H1 (cell line): Measurements from ENCODE around the gene MARCHF2. TPM values are rescaled to one million over a fixed set of nuclear protein-coding genes. Genes with fewer than 3 reads are reported as not detected.

ENCODE experiments used
- CTCF ChIA-PET: fragments of 300-600 bp; sonication (Branson Sonifier 250); formaldehyde crosslinking; loops from one replicate; lab custom pipeline; 2021; ENCODE audit not compliant: partially characterized antibody; lab: Charles Lee
- POLR2A ChIA-PET: fragments of 300-600 bp; sonication (Branson Sonifier 250); formaldehyde crosslinking; loops from one replicate; lab custom pipeline; 2021; ENCODE audit warnings: inconsistent platforms; ENCODE audit not compliant: partially characterized antibody; lab: Charles Lee
- DNase-seq, 2 experiments: peaks; one replicate each; pipeline versions ENCODE4 v3.0.0 to v3.0.0-alpha.2; 2010 to 2022; ENCODE audit warnings: low spot score in 2 of 2, low read depth in 1 of 2, mixed read lengths in 1 of 2
- FAIRE-seq: peaks from 2 replicates; lab custom pipeline; 2011; peaks lifted over from hg19 to GRCh38; lab: Jason Lieb, UNC
- H2AFZ ChIP-seq: 2 replicates; pipeline ENCODE4 v1.8.1; 2012; ENCODE audit warnings: low read length, inconsistent platforms
- H2AK5ac ChIP-seq: 2 replicates; pipeline ENCODE4 v1.6.1; 2013; ENCODE audit warnings: low read depth, low read length
- H2BK120ac ChIP-seq: replicated peaks from 2 replicates; pipeline ENCODE3; 2013; ENCODE audit warnings: low read depth, low read length, inconsistent platforms
- H2BK12ac ChIP-seq: 2 replicates; pipeline ENCODE4 v1.6.1; 2013; ENCODE audit warnings: low read depth, low read length
- H2BK15ac ChIP-seq: 2 replicates; pipeline ENCODE4 v1.6.1; 2013; ENCODE audit warnings: low read length
- H2BK20ac ChIP-seq: 2 replicates; pipeline ENCODE4 v1.6.1; 2013; ENCODE audit warnings: low read length
- H2BK5ac ChIP-seq: 2 replicates; pipeline ENCODE4 v1.6.1; 2013; ENCODE audit warnings: low read depth, low read length
- H3K14ac ChIP-seq: 2 replicates; pipeline ENCODE4 v1.6.1; 2013; ENCODE audit warnings: inconsistent platforms; ENCODE audit not compliant: insufficient read length
- H3K18ac ChIP-seq: 2 replicates; pipeline ENCODE4 v1.6.1; 2013; ENCODE audit warnings: low read length; ENCODE audit errors: extremely low read depth
- H3K23ac ChIP-seq: 2 replicates; pipeline ENCODE4 v1.6.1; 2013; ENCODE audit warnings: inconsistent platforms; ENCODE audit not compliant: insufficient read length
- H3K23me2 ChIP-seq: 2 replicates; pipeline ENCODE4 v1.6.1; 2013; ENCODE audit warnings: low read depth, low read length
- H3K27ac ChIP-seq: 2 replicates; pipeline ENCODE4 v1.6.1; 2011; ENCODE audit warnings: low read depth, low read length, inconsistent platforms
- H3K27me3 ChIP-seq, 4 experiments: replicated peaks in 1 of 4; 1 replicate in 1 of 4; 2 replicates in 3 of 4; pipeline versions ENCODE4 v1.6.1 to v1.8.1; 2011 to 2013; ENCODE audit warnings: low read length in 3 of 4, mild to moderate bottlenecking in 3 of 4, inconsistent platforms in 2 of 4, mixed read lengths in 2 of 4, moderate library complexity in 1 of 4; ENCODE audit not compliant: control insufficient read depth in 3 of 4, insufficient read depth in 3 of 4; ENCODE audit errors: extremely low read depth in 1 of 4
- H3K36me3 ChIP-seq, 4 experiments: 2 replicates each; pipeline versions ENCODE4 v1.6.1 to v1.8.1; 2011 to 2013; ENCODE audit warnings: mild to moderate bottlenecking in 4 of 4, low read length in 3 of 4, moderate library complexity in 2 of 4, control low read depth in 1 of 4, inconsistent platforms in 1 of 4; ENCODE audit not compliant: insufficient read depth in 4 of 4, control insufficient read depth in 2 of 4
- H3K4ac ChIP-seq: replicated peaks from 2 replicates; pipeline ENCODE3; 2013; ENCODE audit warnings: low read length, low read depth, mixed read lengths, inconsistent platforms; ENCODE audit not compliant: insufficient read length
- H3K4me1 ChIP-seq, 4 experiments: replicated peaks in 1 of 4; 1 replicate in 1 of 4; 2 replicates in 3 of 4; pipeline versions ENCODE4 v1.6.1 to v1.8.1; 2011 to 2013; ENCODE audit warnings: low read length in 3 of 4, inconsistent platforms in 2 of 4, mixed read lengths in 1 of 4; ENCODE audit not compliant: insufficient read depth in 4 of 4, control insufficient read depth in 3 of 4
- H3K4me2 ChIP-seq, 2 experiments: 2 replicates each; pipeline versions ENCODE4 v1.6.1 to v1.8.1; 2011 to 2013; ENCODE audit warnings: low read depth in 2 of 2, low read length in 2 of 2, control low read depth in 1 of 2, inconsistent platforms in 1 of 2, mild to moderate bottlenecking in 1 of 2; ENCODE audit not compliant: insufficient read depth in 1 of 2
- H3K4me3 ChIP-seq, 4 experiments: fragments of 200-600, 300-600 bp in 1 of 4; sonication (generic), shearing (Covaris generic), sonication (Bioruptor Twin) in 1 of 4; 2 replicates each; pipeline versions ENCODE4 v1.5.1 to v1.8.1; 2011 to 2016; ENCODE audit warnings: low read length in 4 of 4, low read depth in 3 of 4, control low read depth in 2 of 4, inconsistent platforms in 2 of 4, mild to moderate bottlenecking in 2 of 4, mixed read lengths in 1 of 4, moderate library complexity in 1 of 4; ENCODE audit not compliant: insufficient read depth in 2 of 4; ENCODE audit errors: extremely low read depth in 1 of 4
- H3K56ac ChIP-seq: replicated peaks from 2 replicates; pipeline ENCODE3; 2013; ENCODE audit warnings: low read depth, mild to moderate bottlenecking, mixed read lengths, low read length, inconsistent platforms; ENCODE audit not compliant: insufficient read length
- H3K79me1 ChIP-seq: 2 replicates; pipeline ENCODE4 v1.6.1; 2013; ENCODE audit warnings: low read depth, low read length, control low read depth
- H3K79me2 ChIP-seq, 2 experiments: 2 replicates each; pipeline versions ENCODE4 v1.6.1 to v1.8.1; 2012 to 2013; ENCODE audit warnings: low read length in 2 of 2, mild to moderate bottlenecking in 2 of 2, inconsistent platforms in 1 of 2; ENCODE audit not compliant: insufficient read depth in 2 of 2, control insufficient read depth in 1 of 2
- H3K9ac ChIP-seq, 4 experiments: replicated peaks in 1 of 4; 1 replicate in 1 of 4; 2 replicates in 3 of 4; pipeline versions ENCODE4 v1.6.1 to v1.8.1; 2011 to 2013; ENCODE audit warnings: low read depth in 3 of 4, low read length in 3 of 4, control low read depth in 2 of 4, mild to moderate bottlenecking in 2 of 4, moderate library complexity in 2 of 4, inconsistent platforms in 1 of 4; ENCODE audit errors: extremely low read depth in 1 of 4
- H3K9me3 ChIP-seq, 2 experiments: 2 replicates each; pipeline versions ENCODE4 v1.6.1 to v1.8.1; 2012 to 2013; ENCODE audit warnings: mild to moderate bottlenecking in 2 of 2, moderate library complexity in 2 of 2, control low read depth in 1 of 2, inconsistent platforms in 1 of 2, low read depth in 1 of 2, low read length in 1 of 2, mixed read lengths in 1 of 2; ENCODE audit not compliant: insufficient read depth in 2 of 2
- H4K20me1 ChIP-seq, 2 experiments: replicated peaks in 1 of 2; 2 replicates each; pipeline versions ENCODE3 to v1.8.1; 2011 to 2013; ENCODE audit warnings: inconsistent platforms in 2 of 2, low read length in 2 of 2, mild to moderate bottlenecking in 1 of 2; ENCODE audit not compliant: insufficient read depth in 2 of 2, control insufficient read depth in 1 of 2
- H4K5ac ChIP-seq: 2 replicates; pipeline ENCODE4 v1.6.1; 2013; ENCODE audit warnings: low read length, low read depth, mixed read lengths, inconsistent platforms; ENCODE audit not compliant: insufficient read length
- H4K8ac ChIP-seq: 2 replicates; pipeline ENCODE4 v1.8.0; 2013; ENCODE audit warnings: mild to moderate bottlenecking, moderate library complexity, low read length, inconsistent platforms; ENCODE audit not compliant: insufficient read depth; ENCODE audit errors: extremely low read depth
- H4K91ac ChIP-seq: replicated peaks from 2 replicates; pipeline ENCODE3; 2013; ENCODE audit warnings: low read length, mixed read lengths, inconsistent platforms; ENCODE audit not compliant: insufficient read length
- CTBP2 ChIP-seq: IDR thresholded peaks from 2 replicates; pipeline ENCODE4 v1.7.0; 2011; ENCODE audit warnings: borderline replicate concordance, mild to moderate bottlenecking, moderate library complexity, mixed read lengths, low read length; ENCODE audit not compliant: insufficient read depth, insufficient read length
- RBBP5 ChIP-seq: IDR thresholded peaks from 2 replicates; pipeline ENCODE4 v1.7.1; 2012; ENCODE audit warnings: low read depth, mild to moderate bottlenecking, inconsistent platforms, low read length, moderate library complexity, borderline replicate concordance
- SIN3A ChIP-seq, 2 experiments: IDR thresholded peaks in 1 of 2; conservative IDR thresholded peaks in 1 of 2; 2 replicates each; pipeline ENCODE4 v1.6.1; 2011 to 2012; ENCODE audit warnings: low read length in 2 of 2, improper control_type of control experiment in 1 of 2, low read depth in 1 of 2, mild to moderate bottlenecking in 1 of 2
- SIX5 ChIP-seq: IDR thresholded peaks from 2 replicates; pipeline ENCODE4 v1.6.1; 2011; ENCODE audit warnings: mild to moderate bottlenecking, low read depth, low read length
- TCF12 ChIP-seq: IDR thresholded peaks from 2 replicates; pipeline ENCODE4 v1.6.1; 2011; ENCODE audit warnings: low read depth, mild to moderate bottlenecking, low read length
- WGBS, 2 experiments: shearing (Covaris generic) in 1 of 2; methylation state at CpG; one replicate each; pipeline versions ENCODE4 v1.1.6 to v1.1.7; 2013 to 2015; ENCODE audit warnings: low lambda C conversion rate in 2 of 2, mixed read lengths in 2 of 2, inconsistent platforms in 1 of 2, low coverage in 1 of 2, missing lambda C conversion rate in 1 of 2; ENCODE audit not compliant: insufficient replicate concordance in 2 of 2, insufficient coverage in 1 of 2, insufficient read length in 1 of 2; ENCODE audit errors: extremely low coverage in 1 of 2, missing lambda C conversion rate in 1 of 2; 5-methylcytosine and 5-hydroxymethylcytosine counted together
- polyA plus RNA-seq, 7 experiments: library from polyadenylated mRNA; depleted of rRNA in 3 of 7; stranded (reverse) in 5 of 7; unstranded in 2 of 7; fragments of >200 nt in 5 of 7; fragments of 200-250 nt in 2 of 7; gene quantifications; 1 replicate in 5 of 7; 2 replicates in 1 of 7; 4 replicates in 1 of 7; pipeline versions ENCODE4 v1.2.1 to v1.2.3, GENCODE V29; 2011 to 2013; ENCODE audit warnings: missing spikeins in 2 of 7, mixed read lengths in 2 of 7
- total RNA-seq: library from RNA; stranded (reverse); fragmentation: NEBNext Ultra II Directional; extraction: Animal tissue kit (Norgen Biotek cat#: 25700); gene quantifications from 2 replicates; pipeline ENCODE4 v1.2.1, GENCODE V29; 2021

MARCHF2 gene
- total and polyA plus RNA-seq, 2 of the 8 experiments (the other 6 are each of a cell fraction or from before 2014, with no cell fraction given), result 18.5 to 46.2 TPM

DNA sequence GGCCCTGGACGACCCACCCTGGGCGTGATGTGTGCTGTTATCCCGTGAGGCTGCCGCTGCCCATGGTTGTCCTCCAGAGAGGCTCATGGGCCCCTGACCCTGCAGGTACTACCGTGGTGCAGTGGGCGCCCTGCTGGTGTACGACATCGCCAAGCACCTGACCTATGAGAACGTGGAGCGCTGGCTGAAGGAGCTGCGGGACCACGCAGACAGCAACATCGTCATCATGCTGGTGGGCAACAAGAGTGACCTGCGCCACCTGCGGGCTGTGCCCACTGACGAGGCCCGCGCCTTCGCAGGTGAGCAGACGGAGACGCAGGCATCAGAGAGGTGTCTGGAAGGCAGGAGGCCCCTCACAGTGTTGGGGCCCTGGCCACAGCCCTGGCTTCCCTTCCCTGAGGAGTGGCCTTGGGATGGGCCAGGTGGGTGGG is 11.1 kb upstream of the MARCHF2 start:
- H3K79me1 ChIP-seq, result peaks cover 15% of the 10 kb centered on the region
- no peak overlapping the region for H2BK120ac ChIP-seq
- no peak overlapping the region for H3K27ac ChIP-seq
- H3K23me2 ChIP-seq, result no peaks in the 10 kb centered on the region
- H4K8ac ChIP-seq, result no peak overlapping the region
- DNase-seq (no peak), FAIRE-seq (no peak)
- POLR2A ChIA-PET, result interaction anchor here (0.6 to 3.0 kb wide), 3 partner anchors 11 to 45 kb away, joined by 3 to 9 read pairs (median 5); no protein-coding TSS in a partner anchor
- peaks cover 0 to 18% (median 10%) of the 10 kb centered on the region in 4 experiments; a peak in 5 of 8 replicates for H3K36me3 ChIP-seq
- no peak overlapping the region for H3K56ac ChIP-seq
- CTCF ChIA-PET, result interaction anchor here (1.0 to 3.5 kb wide), 2 partner anchors 7 to 12 kb away, joined by 3 to 11 read pairs; partner anchors contain the start of gene MARCHF2
- H3K4me1 ChIP-seq, result no peaks in the 10 kb centered on the region; a peak in 3 of 7 replicates
- no peak overlapping the region for H3K9ac ChIP-seq
- H2BK12ac ChIP-seq, result no peak overlapping the region
- H4K5ac ChIP-seq, result no peak overlapping the region
- no peak overlapping the region for H2BK15ac ChIP-seq
- H2AFZ ChIP-seq, result no peak overlapping the region
- H3K4me3 ChIP-seq, result no peak overlapping the region
- no peak overlapping the region for H2BK20ac ChIP-seq
- no peak overlapping the region for H3K4ac ChIP-seq
- WGBS, 2 experiments, result 95% methylated on average over 15 of the region's 21 CpGs; no CpG with 5 or more reads in 1 of the 2 experiments
- no peak overlapping the region for H3K23ac ChIP-seq
- H2AK5ac ChIP-seq, result no peak overlapping the region
- no peak overlapping the region for H4K91ac ChIP-seq
- H3K27me3 ChIP-seq, result no peaks in the 10 kb centered on the region
- no peak overlapping the region for H3K4me2 ChIP-seq
- peaks cover 5 to 27% of the 10 kb centered on the region in 2 experiments for H4K20me1 ChIP-seq
- peaks cover 0 to 16% of the 10 kb centered on the region in 2 experiments; a peak in 1 of 4 replicates for H3K79me2 ChIP-seq
- no peak overlapping the region for H3K18ac ChIP-seq
- TF ChIP-seq CTBP2 (no peak), SIN3A (conservative IDR thresholded peaks at IDR 0.05 in 1 of 2, IDR thresholded peaks at IDR 0.05 in 1 of 2; ENCODE audit: low read depth in 1 of 2, low read length in 2 of 2) (no peak), TCF12 (no peak), RBBP5 (no peak), SIX5 (no peak)
- H3K9me3 ChIP-seq, result no peaks in the 10 kb centered on the region
- H3K14ac ChIP-seq, result no peak overlapping the region
- no peak overlapping the region for H2BK5ac ChIP-seq
